Neural cell (in vitro differentiated cells): Measurements from ENCODE around the gene NARS2. TPM values are rescaled to one million over a fixed set of nuclear protein-coding genes. Genes with fewer than 3 reads are reported as not detected.

Source experiments
- H2AFZ ChIP-seq: fragments of 200-600, 300-800 bp; sonication (generic), shearing (Covaris generic); 2 replicates; pipeline ENCODE4 v1.6.0; 2014; ENCODE audit warnings: low read depth, mild to moderate bottlenecking, antibody characterized with exemption, low read length, moderate library complexity
- H3F3A ChIP-seq: fragments of 200-600 bp; shearing (Covaris generic); 2 replicates; pipeline ENCODE4 v1.6.1; 2016; ENCODE audit warnings: mild to moderate bottlenecking, moderate library complexity, mixed read lengths, antibody characterized with exemption, low read length; ENCODE audit not compliant: insufficient read depth, poor library complexity, severe bottlenecking
- H3K27ac ChIP-seq: fragments of 200-600, 300-800 bp; sonication (generic), shearing (Covaris generic); 2 replicates; pipeline ENCODE4 v1.5.1; 2014; ENCODE audit warnings: mild to moderate bottlenecking, low read length, moderate library complexity
- H3K27me3 ChIP-seq: fragments of 300-800, 200-600 bp; sonication (generic), shearing (Covaris generic); 2 replicates; pipeline ENCODE4 v1.6.0; 2014; ENCODE audit warnings: mild to moderate bottlenecking, low read depth, low read length, moderate library complexity; ENCODE audit not compliant: insufficient read depth
- H3K36me3 ChIP-seq: fragments of 300-800, 200-600 bp; sonication (generic), shearing (Covaris generic); 2 replicates; pipeline ENCODE4 v1.5.1; 2014; ENCODE audit warnings: mild to moderate bottlenecking, antibody characterized with exemption, low read length, moderate library complexity; ENCODE audit not compliant: insufficient read depth
- H3K4me2 ChIP-seq: fragments of 300-800, 200-600 bp; sonication (generic), shearing (Covaris generic); 2 replicates; pipeline ENCODE4 v1.6.0; 2014; ENCODE audit warnings: mild to moderate bottlenecking, low read length
- H3K4me3 ChIP-seq: fragments of 300-800, 200-600 bp; sonication (generic), shearing (Covaris generic); 2 replicates; pipeline ENCODE4 v1.5.1; 2014; ENCODE audit warnings: mild to moderate bottlenecking, low read length, moderate library complexity
- H3K79me2 ChIP-seq: fragments of 200-600 bp; shearing (Covaris generic); replicated peaks from 2 replicates; pipeline ENCODE4 v1.6.0; 2014; ENCODE audit warnings: mild to moderate bottlenecking, low read length, moderate library complexity; ENCODE audit not compliant: insufficient read depth
- H3K9ac ChIP-seq: fragments of 300-800, 200-600 bp; sonication (generic), shearing (Covaris generic); 2 replicates; pipeline ENCODE4 v1.6.1; 2016; ENCODE audit warnings: mild to moderate bottlenecking, low read length, mixed read lengths
- H3K9me2 ChIP-seq: fragments of 200-600 bp; shearing (Covaris generic); 2 replicates; pipeline ENCODE4 v1.6.1; 2016; ENCODE audit warnings: mild to moderate bottlenecking, low read length, mixed read lengths; ENCODE audit not compliant: insufficient read depth
- H3K9me3 ChIP-seq: fragments of 200-600, 300-800 bp; sonication (generic), shearing (Covaris generic); 2 replicates; pipeline ENCODE4 v1.6.1; 2016; ENCODE audit warnings: mild to moderate bottlenecking, mixed run types, low read length, moderate library complexity, mixed read lengths
- H4K20me1 ChIP-seq: fragments of 200-600 bp; shearing (Covaris generic); 2 replicates; pipeline ENCODE4 v1.6.1; 2016; ENCODE audit warnings: mild to moderate bottlenecking, mixed run types; ENCODE audit not compliant: insufficient read depth
- EP300 ChIP-seq: fragments of 450-650 bp; conservative IDR thresholded peaks from 2 replicates; pipeline ENCODE4 v1.6.1; 2014; ENCODE audit warnings: antibody characterized with exemption, mild to moderate bottlenecking, moderate library complexity; ENCODE audit not compliant: poor library complexity, severe bottlenecking
- EZH2 ChIP-seq: fragments of 200-600, 300-800 bp; shearing (Covaris generic), sonication (generic); IDR thresholded peaks from 2 replicates; pipeline ENCODE4 v1.6.1; 2014; ENCODE audit warnings: antibody characterized with exemption, low read length, borderline replicate concordance, mild to moderate bottlenecking; ENCODE audit not compliant: insufficient read depth, poor library complexity, severe bottlenecking
- MXI1 ChIP-seq: fragments of 450-650 bp; conservative IDR thresholded peaks from 2 replicates; pipeline ENCODE4 v1.6.1; 2014; ENCODE audit warnings: antibody characterized with exemption, mild to moderate bottlenecking; ENCODE audit not compliant: poor library complexity, severe bottlenecking
- POLR2AphosphoS5 ChIP-seq: IDR thresholded peaks from 2 replicates; pipeline ENCODE4 v1.6.1; 2012
- RAD21 ChIP-seq: fragments of 450-650 bp; conservative IDR thresholded peaks from 2 replicates; pipeline ENCODE4 v1.6.1; 2014; ENCODE audit warnings: antibody characterized with exemption, mild to moderate bottlenecking, moderate library complexity
- SMC3 ChIP-seq: fragments of 450-650 bp; conservative IDR thresholded peaks from 2 replicates; pipeline ENCODE4 v1.6.1; 2014; ENCODE audit warnings: antibody characterized with exemption, mild to moderate bottlenecking, moderate library complexity; ENCODE audit not compliant: poor library complexity
- TAF1 ChIP-seq: IDR thresholded peaks from 2 replicates; pipeline ENCODE4 v1.6.1; 2012; ENCODE audit warnings: low read depth
- polyA plus RNA-seq: library from polyadenylated mRNA; depleted of rRNA; stranded (reverse); fragments of >200 nt; gene quantifications from 2 replicates; pipeline ENCODE4 v1.2.3, GENCODE V29; 2014
- TF ChIP-seq, protein P1 (sequence below): IDR thresholded peaks from 2 replicates; pipeline ENCODE4 v1.6.1; 2012; ENCODE audit warnings: borderline replicate concordance
- TF ChIP-seq, protein P2 (sequence below): fragments of 450-650 bp; IDR thresholded peaks from 2 replicates; pipeline ENCODE4 v1.5.1; 2014; ENCODE audit warnings: antibody characterized with exemption, mild to moderate bottlenecking, moderate library complexity; ENCODE audit not compliant: poor library complexity, severe bottlenecking

The NARS2 gene
- polyA plus RNA-seq, 1 donor from 2014 or later, result 39.6 TPM

DNA sequence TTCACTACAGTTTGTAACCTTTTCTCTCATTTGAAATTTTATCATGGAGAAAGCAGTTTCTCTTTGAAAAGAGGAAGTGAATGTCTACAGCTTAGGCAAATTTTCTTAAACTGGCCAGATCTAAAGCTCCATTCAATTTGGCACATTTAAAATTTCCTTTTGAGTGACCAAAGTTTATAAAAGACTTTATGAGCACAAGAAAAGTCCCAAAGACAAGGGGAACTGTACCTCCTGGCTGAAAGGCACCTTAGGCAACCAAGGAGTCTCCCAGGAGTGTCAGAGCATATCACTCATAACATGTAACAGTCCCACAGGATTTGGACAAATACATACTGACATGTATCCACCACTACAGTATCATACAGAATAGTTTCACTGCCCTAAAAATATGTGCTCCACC, 41.3 kb downstream of the NARS2 start:
- Histone ChIP-seq H3K9me2 (no peaks in the 10 kb centered on the region), H3K36me3 (no peaks in the 10 kb centered on the region), H3K9me3 (no peaks in the 10 kb centered on the region), H3K79me2 (no peaks in the 10 kb centered on the region), H3K9ac (no peak overlapping the region), H4K20me1 (no peaks in the 10 kb centered on the region), H3K4me2 (no peak overlapping the region), H3K4me3 (no peak overlapping the region), H3F3A (no peaks in the 10 kb centered on the region), H2AFZ (no peak overlapping the region), H3K27ac (no peak overlapping the region), H3K27me3 (no peaks in the 10 kb centered on the region)
- no peak for TF ChIP-seq EP300
- TF ChIP-seq TAF1, result no peak
- no peak for TF ChIP-seq MXI1
- no peak for TF ChIP-seq SMC3
- TF ChIP-seq, protein P1, sequence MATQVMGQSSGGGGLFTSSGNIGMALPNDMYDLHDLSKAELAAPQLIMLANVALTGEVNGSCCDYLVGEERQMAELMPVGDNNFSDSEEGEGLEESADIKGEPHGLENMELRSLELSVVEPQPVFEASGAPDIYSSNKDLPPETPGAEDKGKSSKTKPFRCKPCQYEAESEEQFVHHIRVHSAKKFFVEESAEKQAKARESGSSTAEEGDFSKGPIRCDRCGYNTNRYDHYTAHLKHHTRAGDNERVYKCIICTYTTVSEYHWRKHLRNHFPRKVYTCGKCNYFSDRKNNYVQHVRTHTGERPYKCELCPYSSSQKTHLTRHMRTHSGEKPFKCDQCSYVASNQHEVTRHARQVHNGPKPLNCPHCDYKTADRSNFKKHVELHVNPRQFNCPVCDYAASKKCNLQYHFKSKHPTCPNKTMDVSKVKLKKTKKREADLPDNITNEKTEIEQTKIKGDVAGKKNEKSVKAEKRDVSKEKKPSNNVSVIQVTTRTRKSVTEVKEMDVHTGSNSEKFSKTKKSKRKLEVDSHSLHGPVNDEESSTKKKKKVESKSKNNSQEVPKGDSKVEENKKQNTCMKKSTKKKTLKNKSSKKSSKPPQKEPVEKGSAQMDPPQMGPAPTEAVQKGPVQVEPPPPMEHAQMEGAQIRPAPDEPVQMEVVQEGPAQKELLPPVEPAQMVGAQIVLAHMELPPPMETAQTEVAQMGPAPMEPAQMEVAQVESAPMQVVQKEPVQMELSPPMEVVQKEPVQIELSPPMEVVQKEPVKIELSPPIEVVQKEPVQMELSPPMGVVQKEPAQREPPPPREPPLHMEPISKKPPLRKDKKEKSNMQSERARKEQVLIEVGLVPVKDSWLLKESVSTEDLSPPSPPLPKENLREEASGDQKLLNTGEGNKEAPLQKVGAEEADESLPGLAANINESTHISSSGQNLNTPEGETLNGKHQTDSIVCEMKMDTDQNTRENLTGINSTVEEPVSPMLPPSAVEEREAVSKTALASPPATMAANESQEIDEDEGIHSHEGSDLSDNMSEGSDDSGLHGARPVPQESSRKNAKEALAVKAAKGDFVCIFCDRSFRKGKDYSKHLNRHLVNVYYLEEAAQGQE, result no peak
- no peak for TF ChIP-seq RAD21
- TF ChIP-seq EZH2, result no peak
- TF ChIP-seq, protein P2, sequence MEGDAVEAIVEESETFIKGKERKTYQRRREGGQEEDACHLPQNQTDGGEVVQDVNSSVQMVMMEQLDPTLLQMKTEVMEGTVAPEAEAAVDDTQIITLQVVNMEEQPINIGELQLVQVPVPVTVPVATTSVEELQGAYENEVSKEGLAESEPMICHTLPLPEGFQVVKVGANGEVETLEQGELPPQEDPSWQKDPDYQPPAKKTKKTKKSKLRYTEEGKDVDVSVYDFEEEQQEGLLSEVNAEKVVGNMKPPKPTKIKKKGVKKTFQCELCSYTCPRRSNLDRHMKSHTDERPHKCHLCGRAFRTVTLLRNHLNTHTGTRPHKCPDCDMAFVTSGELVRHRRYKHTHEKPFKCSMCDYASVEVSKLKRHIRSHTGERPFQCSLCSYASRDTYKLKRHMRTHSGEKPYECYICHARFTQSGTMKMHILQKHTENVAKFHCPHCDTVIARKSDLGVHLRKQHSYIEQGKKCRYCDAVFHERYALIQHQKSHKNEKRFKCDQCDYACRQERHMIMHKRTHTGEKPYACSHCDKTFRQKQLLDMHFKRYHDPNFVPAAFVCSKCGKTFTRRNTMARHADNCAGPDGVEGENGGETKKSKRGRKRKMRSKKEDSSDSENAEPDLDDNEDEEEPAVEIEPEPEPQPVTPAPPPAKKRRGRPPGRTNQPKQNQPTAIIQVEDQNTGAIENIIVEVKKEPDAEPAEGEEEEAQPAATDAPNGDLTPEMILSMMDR, result no peak
- no peak for TF ChIP-seq POLR2AphosphoS5

DNA sequence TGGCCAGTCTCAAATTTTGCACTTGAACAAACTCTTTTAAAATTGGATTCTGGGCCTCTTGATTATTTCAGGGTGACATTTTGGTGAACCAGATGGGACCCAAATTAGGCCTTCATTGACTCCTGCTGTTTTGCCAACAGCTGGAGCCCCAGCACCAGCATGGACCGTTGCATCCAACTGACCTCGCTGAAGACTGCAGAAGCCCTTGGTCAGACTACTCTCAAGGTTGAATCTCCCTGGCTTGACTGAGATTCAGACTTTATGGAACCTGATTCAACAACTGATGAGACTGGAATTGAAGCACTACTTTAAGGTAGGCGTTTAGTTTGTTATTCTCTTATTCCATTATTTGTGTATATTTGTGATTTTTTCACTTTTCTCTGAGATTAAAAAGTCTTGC, 41.7 kb downstream of the NARS2 start:
- no peak overlapping the region for H3K27ac ChIP-seq
- H3K27me3 ChIP-seq, result no peaks in the 10 kb centered on the region
- TF ChIP-seq TAF1, result no peak
- TF ChIP-seq EZH2, result no peak
- TF ChIP-seq, protein P2, result no peak
- no peak for TF ChIP-seq MXI1
- no peak for TF ChIP-seq EP300
- no peak for TF ChIP-seq RAD21
- no peak for TF ChIP-seq POLR2AphosphoS5
- no peak for TF ChIP-seq SMC3
- TF ChIP-seq, protein P1, result no peak
- H3K4me3 ChIP-seq, result no peak overlapping the region
- no peak overlapping the region for H3K9ac ChIP-seq
- no peaks in the 10 kb centered on the region for H3K9me3 ChIP-seq
- H3K4me2 ChIP-seq, result no peak overlapping the region
- no peaks in the 10 kb centered on the region for H4K20me1 ChIP-seq
- H2AFZ ChIP-seq, result no peak overlapping the region
- no peaks in the 10 kb centered on the region for H3K9me2 ChIP-seq
- no peaks in the 10 kb centered on the region for H3F3A ChIP-seq
- no peaks in the 10 kb centered on the region for H3K36me3 ChIP-seq
- H3K79me2 ChIP-seq, result no peaks in the 10 kb centered on the region
